Right lobe of liver (tissue), 4 donors: ENCODE measurements around the gene RIMS1.

Experiments
- CTCF ChIP-seq, 4 donors: fragments of 200-600 bp in 3 of 4; fragments of 450-650 bp in 1 of 4; IDR thresholded peaks; one replicate each; pipeline versions ENCODE4 v1.5.1 to v1.8.0; 2016 to 2022; ENCODE audit warnings: antibody characterized with exemption in 4 of 4, mild to moderate bottlenecking in 2 of 4
- POLR2A ChIP-seq: fragments of 450-650 bp; IDR thresholded peaks from one replicate; pipeline ENCODE4 v1.6.1; 2017; ENCODE audit warnings: antibody characterized with exemption, mild to moderate bottlenecking
- donor health status: DM: no; HTN: no; CAD: no.
- donor health status: DM: no; HTN: no; CAD: no.
- donor health status: DM: no; HTN: yes; CAD: no.

- no peak for TF ChIP-seq CTCF (IDR thresholded peaks at IDR 0.05)
- no peak for TF ChIP-seq POLR2A
Measured at GRCh38 chr6:72140795-72141194, 254.4 kb downstream of the RIMS1 start.
